PC-3 (cell line): ENCODE results near the gene TELO2.

Source experiments
- EZH2 ChIP-seq: fragments of 300-600 bp; sonication (generic); IDR thresholded peaks from one replicate; pipeline ENCODE4 v1.6.1; 2017; ENCODE audit warnings: antibody characterized with exemption, mild to moderate bottlenecking, low read length; ENCODE audit not compliant: unreplicated experiment
- TF ChIP-seq, protein P1 (sequence below): fragments of 300-600 bp; sonication (generic); conservative IDR thresholded peaks from 2 replicates; pipeline ENCODE4 v1.5.1; 2017; ENCODE audit warnings: antibody characterized with exemption, low read depth, mild to moderate bottlenecking, low read length

DNA sequence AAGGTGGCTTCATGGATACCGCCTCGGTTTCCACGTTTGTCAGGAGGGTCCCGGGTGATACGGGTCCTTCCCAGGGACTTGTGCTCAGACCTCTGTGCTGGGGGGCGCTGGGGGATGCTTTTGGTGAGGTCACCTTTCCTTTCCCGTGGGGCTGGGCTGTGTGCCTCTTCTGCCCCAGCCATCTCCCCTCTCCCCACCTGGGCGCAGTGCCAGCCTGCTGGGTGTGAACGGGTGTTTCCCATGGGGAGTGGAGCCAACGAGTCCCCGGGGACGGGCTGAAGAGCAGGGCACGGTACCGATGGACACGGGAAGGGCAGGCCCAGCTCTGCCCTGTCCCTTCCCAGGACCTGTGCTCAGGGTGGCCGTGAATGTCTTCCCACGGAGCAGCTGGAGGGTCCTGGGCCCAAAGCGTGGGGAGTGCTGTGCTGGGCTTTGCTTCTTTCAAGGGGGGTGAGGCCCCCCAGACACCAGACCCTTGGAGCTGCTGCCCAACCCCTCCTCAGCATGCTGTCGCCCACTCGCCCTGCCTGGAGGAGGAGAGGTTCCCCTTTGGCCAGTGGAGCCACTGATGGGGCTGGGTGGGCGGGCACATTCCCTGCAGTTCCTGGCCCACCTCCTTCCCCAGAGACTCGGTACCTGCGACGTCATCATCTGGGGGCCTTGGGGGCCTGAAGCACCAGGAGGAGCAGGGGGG is 15.5 kb downstream of the TELO2 start:
- no peak for TF ChIP-seq EZH2
- TF ChIP-seq, protein P1, sequence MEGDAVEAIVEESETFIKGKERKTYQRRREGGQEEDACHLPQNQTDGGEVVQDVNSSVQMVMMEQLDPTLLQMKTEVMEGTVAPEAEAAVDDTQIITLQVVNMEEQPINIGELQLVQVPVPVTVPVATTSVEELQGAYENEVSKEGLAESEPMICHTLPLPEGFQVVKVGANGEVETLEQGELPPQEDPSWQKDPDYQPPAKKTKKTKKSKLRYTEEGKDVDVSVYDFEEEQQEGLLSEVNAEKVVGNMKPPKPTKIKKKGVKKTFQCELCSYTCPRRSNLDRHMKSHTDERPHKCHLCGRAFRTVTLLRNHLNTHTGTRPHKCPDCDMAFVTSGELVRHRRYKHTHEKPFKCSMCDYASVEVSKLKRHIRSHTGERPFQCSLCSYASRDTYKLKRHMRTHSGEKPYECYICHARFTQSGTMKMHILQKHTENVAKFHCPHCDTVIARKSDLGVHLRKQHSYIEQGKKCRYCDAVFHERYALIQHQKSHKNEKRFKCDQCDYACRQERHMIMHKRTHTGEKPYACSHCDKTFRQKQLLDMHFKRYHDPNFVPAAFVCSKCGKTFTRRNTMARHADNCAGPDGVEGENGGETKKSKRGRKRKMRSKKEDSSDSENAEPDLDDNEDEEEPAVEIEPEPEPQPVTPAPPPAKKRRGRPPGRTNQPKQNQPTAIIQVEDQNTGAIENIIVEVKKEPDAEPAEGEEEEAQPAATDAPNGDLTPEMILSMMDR, result no peak
